ENCODE data around the gene MINDY4. TPM values are rescaled to one million over a fixed set of nuclear protein-coding genes. Genes with fewer than 3 reads are reported as not detected.
A peak's percentile ranks its signal among the peaks of the same experiment; 100 is the strongest.

MINDY4 gene
- total and polyA plus RNA-seq, 2 of the 8 experiments (the other 6 are each of a cell fraction or from before 2014, with no cell fraction given): 1.3 to 3.6 TPM

DNA sequence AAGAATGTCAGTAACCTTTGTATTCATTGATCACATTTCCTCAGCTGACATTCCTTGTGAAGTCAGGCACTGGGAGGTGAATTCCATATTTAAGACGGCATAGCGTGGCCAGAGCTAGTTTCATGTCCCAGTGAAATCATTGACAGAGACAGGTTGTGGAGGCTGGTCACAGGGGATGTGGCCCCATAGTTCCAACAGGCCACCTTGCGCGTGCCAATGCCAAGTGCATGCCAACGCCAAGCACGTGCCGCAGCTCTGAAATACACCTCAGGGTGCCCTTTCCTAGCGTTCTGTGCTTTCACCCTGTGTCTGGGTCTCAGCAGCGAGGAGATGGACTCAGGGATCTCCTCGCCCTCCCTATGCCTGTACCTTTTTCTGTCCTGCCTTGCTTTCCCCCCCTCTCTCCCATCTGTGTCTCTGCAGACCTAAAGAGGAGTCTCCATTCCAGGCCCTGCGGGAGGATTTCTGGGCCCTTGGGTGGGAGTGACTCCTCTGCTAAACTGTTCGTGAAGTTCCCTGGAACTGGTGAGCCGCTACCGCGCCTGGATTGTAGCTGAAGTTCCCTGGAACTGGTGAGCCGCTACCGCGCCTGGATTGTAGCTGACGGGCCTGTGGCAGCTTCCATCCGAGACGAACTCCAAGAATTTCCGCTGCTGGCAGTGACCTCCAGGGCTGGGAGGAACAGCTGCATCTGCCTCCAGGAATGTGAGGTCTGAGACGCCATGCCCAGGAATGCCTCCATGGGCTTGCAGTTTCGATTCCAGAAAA, 160.1 kb downstream of the MINDY4 start:
- Histone ChIP-seq H3K9me3 (ENCODE audit: insufficient read depth in 2 of 2, low read depth in 1 of 2, low read length in 1 of 2) (no peaks in the 10 kb centered on the region), H4K8ac (ENCODE audit: extremely low read depth, insufficient read depth, low read length) (no peak overlapping the region), H3K4me3 (ENCODE audit: extremely low read depth in 1 of 4, insufficient read depth in 2 of 4, low read depth in 3 of 4, low read length in 4 of 4) (no peak overlapping the region), H2BK20ac (ENCODE audit: low read length) (no peak overlapping the region; the same call in 1 of the 2 replicates), H3K27ac (ENCODE audit: low read depth, low read length) (no peak overlapping the region), H3K79me2 (ENCODE audit: control insufficient read depth in 1 of 2, insufficient read depth in 2 of 2, low read length in 2 of 2) (no peaks in the 10 kb centered on the region), H4K91ac (replicated peaks; ENCODE audit: insufficient read length, low read length) (no peak overlapping the region), H3K9ac (replicated peaks in 1 of 4; ENCODE audit: extremely low read depth in 1 of 4, low read depth in 3 of 4, low read length in 3 of 4) (no peak overlapping the region), H2AFZ (ENCODE audit: low read length) (no peak overlapping the region), H2BK5ac (ENCODE audit: low read depth, low read length) (no peak overlapping the region), H3K18ac (ENCODE audit: extremely low read depth, low read length) (no peak overlapping the region), H3K56ac (replicated peaks; ENCODE audit: insufficient read length, low read depth, low read length) (no peak overlapping the region), H3K23me2 (ENCODE audit: low read depth, low read length) (no peaks in the 10 kb centered on the region; the same call in 1 of the 2 replicates), H3K4me2 (ENCODE audit: insufficient read depth in 1 of 2, low read depth in 2 of 2, low read length in 2 of 2) (no peak overlapping the region), H3K27me3 (replicated peaks in 1 of 4; ENCODE audit: control insufficient read depth in 3 of 4, extremely low read depth in 1 of 4, insufficient read depth in 3 of 4, low read length in 3 of 4) (0 out of 7 replicates have a peak, but pooled peaks cover 0 to 8% (median 0%) of the 10 kb centered on the region in 4 experiments), H2BK120ac (replicated peaks; ENCODE audit: low read depth, low read length) (no peak overlapping the region), H2BK15ac (ENCODE audit: low read length) (no peak overlapping the region), H4K5ac (ENCODE audit: insufficient read length, low read depth, low read length) (no peak overlapping the region), H3K4me1 (replicated peaks in 1 of 4; ENCODE audit: control insufficient read depth in 3 of 4, insufficient read depth in 4 of 4, low read length in 3 of 4) (peaks cover 0 to 9% (median 6%) of the 10 kb centered on the region in 4 experiments; a peak in 6 of 7 replicates), H2BK12ac (ENCODE audit: low read depth, low read length) (peak overlapping the region; percentile 80; the same call in 1 of the 2 replicates), H3K4ac (replicated peaks; ENCODE audit: insufficient read length, low read depth, low read length) (no peak overlapping the region), H3K23ac (ENCODE audit: insufficient read length) (no peak overlapping the region), H3K36me3 (ENCODE audit: control insufficient read depth in 2 of 4, insufficient read depth in 4 of 4, low read length in 3 of 4) (no peaks in the 10 kb centered on the region), H3K14ac (ENCODE audit: insufficient read length) (no peak overlapping the region), H4K20me1 (replicated peaks in 1 of 2; ENCODE audit: control insufficient read depth in 1 of 2, insufficient read depth in 2 of 2, low read length in 2 of 2) (no peaks in the 10 kb centered on the region), H2AK5ac (ENCODE audit: low read depth, low read length) (no peak overlapping the region), H3K79me1 (ENCODE audit: low read depth, low read length) (no peaks in the 10 kb centered on the region)
- DNase-seq (ENCODE audit: low read depth in 1 of 2, low spot score in 2 of 2): peak in 1 of 2 experiments; percentile 37
- no peak for TF ChIP-seq ASH2L (IDR thresholded peaks at IDR 0.05; ENCODE audit: low read length)
- no peak for TF ChIP-seq CTBP2 (IDR thresholded peaks at IDR 0.05; ENCODE audit: borderline replicate concordance, insufficient read depth, insufficient read length, low read length)
- peak; percentile 54; the same call in 1 of the 2 replicates for TF ChIP-seq TEAD4 (IDR thresholded peaks at IDR 0.05; ENCODE audit: low read depth, low read length)
- no peak for FAIRE-seq
- CTCF ChIA-PET (ENCODE audit: partially characterized antibody): interaction anchor here (0.8 to 12.0 kb wide), 10 partner anchors 13 to 191 kb away, joined by 3 to 309 read pairs (median 4); partner anchors contain the start of genes AQP1 and GHRHR
- POLR2A ChIA-PET (ENCODE audit: partially characterized antibody): no interaction called here
- WGBS, 2 experiments (ENCODE audit: extremely low coverage in 1 of 2, insufficient coverage in 1 of 2, insufficient read length in 1 of 2, insufficient replicate concordance in 2 of 2, low coverage in 1 of 2, low lambda C conversion rate in 2 of 2, missing lambda C conversion rate in 1 of 2): 91% methylated on average over 23 of the region's 24 CpGs; no CpG with 5 or more reads in 1 of the 2 experiments

All from H1 (cell line).